Activated B cell treated with CpG ODN at 0.5 μM for 24 hours (primary cell): Measurements from ENCODE around the gene PLS3. TPM values are rescaled to one million over a fixed set of nuclear protein-coding genes. Genes with fewer than 3 reads are reported as not detected.

Experiments
- ATAC-seq: fragments of 200-7000 bp; cut with Tn5 transposase; one replicate; pipeline ENCODE4 v1.10.0; 2021; ENCODE audit warnings: low read depth, mild to moderate bottlenecking, moderate library complexity
- CTCF ChIA-PET: fragments of 350-600 bp; sonication (Branson Sonifier 250); formaldehyde crosslinking; loops from one replicate; lab custom pipeline; 2021; ENCODE audit warnings: antibody characterized with exemption; lab: Charles Lee
- POLR2A ChIA-PET: fragments of 350-600 bp; sonication (Branson Sonifier 250); formaldehyde crosslinking; loops from one replicate; lab custom pipeline; 2021; ENCODE audit warnings: antibody characterized with exemption; lab: Charles Lee
- DNase-seq: peaks from one replicate; pipeline ENCODE4 v3.0.0; 2022
- H3K27ac Mint-ChIP-seq: one replicate; pipeline ENCODE4 v1.8.0; 2020; ENCODE audit warnings: mixed read lengths
- H3K27me3 Mint-ChIP-seq: one replicate; pipeline ENCODE4 v1.8.0; 2021; ENCODE audit warnings: mixed read lengths
- H3K36me3 Mint-ChIP-seq: one replicate; pipeline ENCODE4 v1.8.0; 2021; ENCODE audit warnings: low read depth, mixed read lengths
- H3K4me1 Mint-ChIP-seq: one replicate; pipeline ENCODE4 v1.8.0; 2021; ENCODE audit warnings: mixed read lengths
- H3K4me3 Mint-ChIP-seq: one replicate; pipeline ENCODE4 v1.8.0; 2020; ENCODE audit warnings: mild to moderate bottlenecking, mixed read lengths
- H3K9me3 Mint-ChIP-seq: one replicate; pipeline ENCODE4 v1.8.0; 2020; ENCODE audit warnings: mixed read lengths
- intact Hi-C: fragments of 100-400 bp; cut with micrococcal nuclease; formaldehyde crosslinking; loops from one replicate; pipeline ENCODE4 v1.15.1; 2024
- total RNA-seq: library from RNA; stranded (reverse); gene quantifications from 2 replicates; pipeline ENCODE4 v1.2.3, GENCODE V29; 2022
- TF ChIP-seq, protein P1 (sequence below): fragments of 200-600 bp; IDR thresholded peaks from one replicate; pipeline ENCODE4 v1.8.0; 2022; ENCODE audit warnings: antibody characterized with exemption, mild to moderate bottlenecking

The PLS3 gene
- total RNA-seq, 1 donor from 2014 or later, result not detected

DNA sequence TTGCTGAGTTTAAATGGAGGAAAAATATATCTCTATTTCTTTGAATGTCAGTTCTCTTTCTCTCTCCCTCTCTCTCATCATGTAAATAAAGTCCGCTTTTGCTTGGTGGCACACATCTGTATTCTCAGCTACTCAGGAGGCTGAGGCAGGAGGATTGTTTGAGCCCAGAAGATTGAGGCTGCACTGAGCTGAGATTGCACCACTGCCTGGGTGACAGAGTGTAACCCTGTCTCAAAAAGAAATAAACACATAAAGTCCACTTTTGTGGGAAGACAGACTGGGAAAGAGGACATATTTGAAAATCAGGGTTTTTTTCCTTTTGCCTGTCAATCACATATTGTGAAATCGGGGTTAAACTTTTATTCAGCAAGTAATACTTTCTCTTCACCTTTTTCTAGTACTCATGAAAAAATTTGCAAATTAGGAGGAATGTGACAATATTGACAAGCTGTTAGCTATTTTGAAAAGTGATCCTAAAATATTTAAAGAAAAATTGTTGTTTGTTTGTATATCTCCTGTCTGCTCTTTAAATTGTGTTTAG lies 42.6 kb downstream of the PLS3 start:
- Mint-ChIP-seq H3K4me1 (no peaks in the 10 kb centered on the region), H3K4me3 (no peak overlapping the region), H3K27ac (no peak overlapping the region), H3K36me3 (no peaks in the 10 kb centered on the region), H3K27me3 (no peaks in the 10 kb centered on the region), H3K9me3 (no peaks in the 10 kb centered on the region)
- TF ChIP-seq, protein P1, sequence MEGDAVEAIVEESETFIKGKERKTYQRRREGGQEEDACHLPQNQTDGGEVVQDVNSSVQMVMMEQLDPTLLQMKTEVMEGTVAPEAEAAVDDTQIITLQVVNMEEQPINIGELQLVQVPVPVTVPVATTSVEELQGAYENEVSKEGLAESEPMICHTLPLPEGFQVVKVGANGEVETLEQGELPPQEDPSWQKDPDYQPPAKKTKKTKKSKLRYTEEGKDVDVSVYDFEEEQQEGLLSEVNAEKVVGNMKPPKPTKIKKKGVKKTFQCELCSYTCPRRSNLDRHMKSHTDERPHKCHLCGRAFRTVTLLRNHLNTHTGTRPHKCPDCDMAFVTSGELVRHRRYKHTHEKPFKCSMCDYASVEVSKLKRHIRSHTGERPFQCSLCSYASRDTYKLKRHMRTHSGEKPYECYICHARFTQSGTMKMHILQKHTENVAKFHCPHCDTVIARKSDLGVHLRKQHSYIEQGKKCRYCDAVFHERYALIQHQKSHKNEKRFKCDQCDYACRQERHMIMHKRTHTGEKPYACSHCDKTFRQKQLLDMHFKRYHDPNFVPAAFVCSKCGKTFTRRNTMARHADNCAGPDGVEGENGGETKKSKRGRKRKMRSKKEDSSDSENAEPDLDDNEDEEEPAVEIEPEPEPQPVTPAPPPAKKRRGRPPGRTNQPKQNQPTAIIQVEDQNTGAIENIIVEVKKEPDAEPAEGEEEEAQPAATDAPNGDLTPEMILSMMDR, result no peak
- DNase-seq, result no peak
- ATAC-seq, result no peak
- intact Hi-C loops, result no loop called here
- ChIA-PET POLR2A (no interaction called here), CTCF (no interaction called here)

DNA sequence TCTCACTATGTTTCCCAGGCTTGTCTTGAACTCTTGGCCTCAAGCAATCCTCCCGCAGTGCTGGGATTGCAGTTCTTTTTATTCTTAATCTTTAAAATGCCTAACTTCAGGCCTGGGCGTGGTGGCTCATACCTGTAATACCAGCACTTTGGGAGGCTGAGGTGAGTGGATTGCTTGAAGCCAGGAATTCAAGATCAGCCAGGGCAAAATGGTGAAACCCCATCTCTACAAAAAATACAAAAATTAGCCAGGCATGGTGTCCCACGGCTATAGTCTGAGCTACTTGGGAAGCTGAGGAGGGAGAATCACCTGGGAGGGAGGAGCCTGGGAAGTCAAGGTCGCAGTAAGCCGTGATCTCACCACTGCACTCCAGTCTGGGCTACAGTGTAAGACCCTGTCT lies 45.9 kb downstream of the PLS3 start:
- TF ChIP-seq, protein P1, result no peak
- no peaks in the 10 kb centered on the region for H3K27me3 Mint-ChIP-seq
- H3K9me3 Mint-ChIP-seq, result no peaks in the 10 kb centered on the region
- POLR2A ChIA-PET, result no interaction called here
- no peaks in the 10 kb centered on the region for H3K36me3 Mint-ChIP-seq
- intact Hi-C loops, result no loop called here
- no peak overlapping the region for H3K4me3 Mint-ChIP-seq
- no peak overlapping the region for H3K27ac Mint-ChIP-seq
- CTCF ChIA-PET, result no interaction called here
- no peak for ATAC-seq
- H3K4me1 Mint-ChIP-seq, result no peaks in the 10 kb centered on the region
- DNase-seq, result no peak

DNA sequence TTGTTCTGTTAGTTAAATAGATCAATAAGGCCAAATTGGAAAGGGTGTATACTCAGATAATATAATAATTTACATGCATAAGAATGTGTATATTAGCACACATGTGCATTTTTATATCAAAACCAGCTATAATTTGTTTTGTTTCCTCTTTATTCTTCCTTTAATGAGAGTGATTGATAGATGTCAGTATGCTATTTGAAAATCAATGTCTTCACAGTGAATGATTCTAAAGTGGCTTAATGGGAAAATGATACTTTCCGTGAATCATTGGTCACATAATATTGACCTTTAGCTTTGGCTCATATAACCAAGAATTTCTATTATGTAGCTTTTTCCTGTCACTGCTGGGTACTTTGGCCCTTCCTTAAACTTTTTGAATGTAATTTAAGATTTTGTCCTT lies 48.6 kb downstream of the PLS3 start:
- TF ChIP-seq, protein P1, result no peak
- Mint-ChIP-seq H3K4me3 (no peak overlapping the region), H3K36me3 (no peaks in the 10 kb centered on the region), H3K27ac (no peak overlapping the region), H3K9me3 (no peaks in the 10 kb centered on the region), H3K27me3 (no peaks in the 10 kb centered on the region), H3K4me1 (no peaks in the 10 kb centered on the region)
- ChIA-PET POLR2A (no interaction called here), CTCF (no interaction called here)
- ATAC-seq, result no peak
- intact Hi-C loops, result no loop called here
- DNase-seq, result no peak

GRCh38 chrX:115616943-115617563 lies 56.1 kb downstream of the PLS3 start:
- Mint-ChIP-seq H3K36me3 (no peaks in the 10 kb centered on the region), H3K9me3 (no peaks in the 10 kb centered on the region), H3K27ac (no peak overlapping the region), H3K27me3 (no peaks in the 10 kb centered on the region), H3K4me3 (no peak overlapping the region), H3K4me1 (no peaks in the 10 kb centered on the region)
- TF ChIP-seq, protein P1, result no peak
- intact Hi-C loops, result no loop called here
- ChIA-PET CTCF (no interaction called here), POLR2A (no interaction called here)
- no peak for DNase-seq
- no peak for ATAC-seq

GRCh38 chrX:115622534-115622933 lies 61.6 kb downstream of the PLS3 start:
- POLR2A ChIA-PET, result no interaction called here
- H3K27me3 Mint-ChIP-seq, result no peaks in the 10 kb centered on the region
- TF ChIP-seq, protein P1, result no peak
- H3K27ac Mint-ChIP-seq, result no peak overlapping the region
- H3K4me3 Mint-ChIP-seq, result no peak overlapping the region
- no peaks in the 10 kb centered on the region for H3K9me3 Mint-ChIP-seq
- CTCF ChIA-PET, result no interaction called here
- H3K4me1 Mint-ChIP-seq, result no peaks in the 10 kb centered on the region
- no peaks in the 10 kb centered on the region for H3K36me3 Mint-ChIP-seq
- no peak for DNase-seq
- ATAC-seq, result no peak
- intact Hi-C loops, result no loop called here
